Prostate gland (tissue), 2 donors: ENCODE measurements around the gene POLA2.

ENCODE experiments used
- CTCF ChIP-seq, 4 experiments: fragments of 200-600 bp in 2 of 4; fragments of 450-650 bp in 2 of 4; sonication (generic) in 2 of 4; IDR thresholded peaks; 1 replicate in 3 of 4; 2 replicates in 1 of 4; pipeline ENCODE4 v1.5.1; 2016 to 2019; ENCODE audit warnings: antibody characterized with exemption in 4 of 4, mild to moderate bottlenecking in 2 of 4, moderate library complexity in 2 of 4
- POLR2A ChIP-seq: fragments of 450-650 bp; IDR thresholded peaks from one replicate; pipeline ENCODE4 v1.6.1; 2016; ENCODE audit warnings: antibody characterized with exemption, mild to moderate bottlenecking
- POLR2AphosphoS5 ChIP-seq: sonication (generic); formaldehyde crosslinking; IDR thresholded peaks from one replicate; pipeline ENCODE4 v1.6.1; 2017; ENCODE audit warnings: antibody characterized with exemption

GRCh38 chr11:65311170-65311678 is 49.5 kb downstream of the POLA2 start:
- TF ChIP-seq CTCF (IDR thresholded peaks at IDR 0.05) (no peak), POLR2AphosphoS5 (no peak), POLR2A (no peak)
